GM18868 (cell line): ENCODE data around the gene MYOD1.

Experiments
- ATAC-seq: cut with Tn5 transposase; IDR thresholded peaks from one replicate; pipeline ENCODE4 v1.9.1; 2021; ENCODE audit warnings: mild to moderate bottlenecking, moderate library complexity; ENCODE audit not compliant: unreplicated experiment

The MYOD1 gene

DNA sequence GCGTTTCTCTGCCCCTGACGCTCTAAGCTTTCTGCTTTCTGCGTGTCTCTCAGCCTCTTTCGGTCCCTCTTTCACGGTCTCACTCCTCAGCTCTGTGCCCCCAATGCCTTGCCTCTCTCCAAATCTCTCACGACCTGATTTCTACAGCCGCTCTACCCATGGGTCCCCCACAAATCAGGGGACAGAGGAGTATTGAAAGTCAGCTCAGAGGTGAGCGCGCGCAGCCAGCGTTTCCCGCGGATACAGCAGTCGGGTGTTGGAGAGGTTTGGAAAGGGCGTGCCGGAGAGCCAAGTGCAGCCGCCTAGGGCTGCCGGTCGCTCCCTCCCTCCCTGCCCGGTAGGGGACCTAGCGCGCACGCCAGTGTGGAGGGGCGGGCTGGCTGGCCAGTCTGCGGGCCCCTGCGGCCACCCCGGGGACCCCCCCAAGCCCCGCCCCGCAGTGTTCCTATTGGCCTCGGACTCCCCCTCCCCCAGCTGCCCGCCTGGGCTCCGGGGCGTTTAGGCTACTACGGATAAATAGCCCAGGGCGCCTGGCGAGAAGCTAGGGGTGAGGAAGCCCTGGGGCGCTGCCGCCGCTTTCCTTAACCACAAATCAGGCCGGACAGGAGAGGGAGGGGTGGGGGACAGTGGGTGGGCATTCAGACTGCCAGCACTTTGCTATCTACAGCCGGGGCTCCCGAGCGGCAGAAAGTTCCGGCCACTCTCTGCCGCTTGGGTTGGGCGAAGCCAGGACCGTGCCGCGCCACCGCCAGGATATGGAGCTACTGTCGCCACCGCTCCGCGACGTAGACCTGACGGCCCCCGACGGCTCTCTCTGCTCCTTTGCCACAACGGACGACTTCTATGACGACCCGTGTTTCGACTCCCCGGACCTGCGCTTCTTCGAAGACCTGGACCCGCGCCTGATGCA, at the start of gene MYOD1:
Gene MYOD1 (plus strand): TSS at position 544 of the 910 bp plus-strand sequence. CDS start 212 bp downstream, at position 756.
- ATAC-seq: no peak

DNA sequence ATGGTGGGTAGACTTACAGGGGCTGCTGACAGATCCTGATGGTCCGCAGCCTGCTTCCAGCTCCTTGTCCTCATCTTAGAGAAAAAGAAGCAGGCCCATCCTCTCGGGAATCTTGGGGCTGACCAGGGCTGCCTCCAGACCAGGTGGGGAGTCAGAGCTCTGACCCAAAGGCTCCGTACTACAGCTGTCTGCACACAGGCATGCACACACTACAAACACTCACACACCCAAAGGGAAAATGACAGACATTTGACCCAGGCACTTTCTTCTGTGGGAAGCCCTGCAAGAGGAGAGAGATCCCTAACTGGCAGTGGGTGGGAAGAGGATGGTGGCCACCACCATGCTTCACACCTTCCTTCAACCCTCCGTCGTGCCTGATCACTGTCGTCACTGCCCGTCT, 46.9 kb upstream of the MYOD1 start:
- no peak for ATAC-seq

GRCh38 chr11:17673951-17674350, 45.4 kb upstream of the MYOD1 start:
- no peak for ATAC-seq

DNA sequence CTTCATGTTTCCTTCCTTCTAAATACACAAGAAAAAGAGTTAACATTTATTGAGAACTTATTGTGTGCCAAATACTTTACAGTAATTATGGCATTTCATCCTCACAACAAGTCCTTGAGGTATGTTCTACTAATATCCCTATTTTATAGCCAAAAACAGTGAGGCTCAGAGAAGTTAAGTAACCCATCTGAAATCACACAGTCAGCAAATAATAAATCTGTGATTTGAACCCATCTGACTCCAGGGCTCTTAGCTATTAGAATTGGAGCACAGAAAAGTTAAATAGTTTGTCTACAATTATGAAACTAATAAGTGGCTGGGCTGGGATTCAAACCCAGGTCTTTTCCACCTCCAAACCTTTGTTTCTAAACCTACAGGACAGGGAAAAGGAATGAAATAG, 36.5 kb upstream of the MYOD1 start:
- ATAC-seq: no peak

- no peak for ATAC-seq
Observed at GRCh38 chr11:17683377-17684161, 35.8 kb upstream of the MYOD1 start.

GRCh38 chr11:17684550-17684949, 34.8 kb upstream of the MYOD1 start:
- no peak for ATAC-seq

GRCh38 chr11:17686231-17686980, 33.0 kb upstream of the MYOD1 start:
- ATAC-seq: no peak

- ATAC-seq: no peak
Observed at GRCh38 chr11:17687946-17688670, 31.3 kb upstream of the MYOD1 start.

- ATAC-seq: no peak
Observed at GRCh38 chr11:17691550-17691949, 27.8 kb upstream of the MYOD1 start.

DNA sequence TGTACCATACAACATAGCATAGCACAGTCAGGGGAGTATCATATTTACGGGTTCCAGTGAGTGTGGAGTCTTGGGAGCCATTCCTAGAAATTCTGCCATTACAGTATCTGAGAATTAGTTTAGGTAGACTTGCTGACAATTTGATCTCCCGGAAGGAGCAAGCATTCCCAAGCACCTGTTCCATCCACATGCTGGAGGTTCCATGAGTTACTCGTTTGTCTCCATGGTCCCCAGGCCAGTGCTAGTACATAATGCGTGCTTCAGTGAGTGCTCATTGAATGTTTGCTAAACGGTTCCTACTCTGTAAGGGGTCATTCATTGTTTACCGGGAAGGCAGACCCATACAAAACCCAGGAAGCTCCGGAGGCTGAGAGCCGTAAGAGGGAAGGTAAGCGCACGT, 27.4 kb upstream of the MYOD1 start:
- ATAC-seq: no peak

GRCh38 chr11:17692931-17693330, 26.4 kb upstream of the MYOD1 start:
- no peak for ATAC-seq

DNA sequence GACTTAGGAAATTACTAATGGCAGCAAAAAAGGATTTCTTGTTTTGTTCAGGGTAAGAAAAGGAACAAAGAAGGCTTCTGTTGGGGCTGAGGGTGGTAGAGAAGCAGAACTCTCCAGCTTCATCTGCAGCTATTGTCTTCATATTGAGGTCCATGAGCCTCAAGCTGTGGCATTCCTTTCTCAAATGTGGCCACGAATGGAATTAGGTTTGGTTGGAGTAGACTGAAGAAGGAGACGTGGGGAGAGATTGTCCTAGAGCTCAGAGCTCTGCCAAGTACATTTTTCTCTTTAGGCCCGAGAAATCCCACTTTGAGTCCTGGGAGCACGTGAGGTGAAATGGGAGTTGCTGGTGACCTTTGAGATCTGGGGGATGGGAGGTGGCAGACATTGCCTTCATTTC, 25.8 kb upstream of the MYOD1 start:
- ATAC-seq: no peak

DNA sequence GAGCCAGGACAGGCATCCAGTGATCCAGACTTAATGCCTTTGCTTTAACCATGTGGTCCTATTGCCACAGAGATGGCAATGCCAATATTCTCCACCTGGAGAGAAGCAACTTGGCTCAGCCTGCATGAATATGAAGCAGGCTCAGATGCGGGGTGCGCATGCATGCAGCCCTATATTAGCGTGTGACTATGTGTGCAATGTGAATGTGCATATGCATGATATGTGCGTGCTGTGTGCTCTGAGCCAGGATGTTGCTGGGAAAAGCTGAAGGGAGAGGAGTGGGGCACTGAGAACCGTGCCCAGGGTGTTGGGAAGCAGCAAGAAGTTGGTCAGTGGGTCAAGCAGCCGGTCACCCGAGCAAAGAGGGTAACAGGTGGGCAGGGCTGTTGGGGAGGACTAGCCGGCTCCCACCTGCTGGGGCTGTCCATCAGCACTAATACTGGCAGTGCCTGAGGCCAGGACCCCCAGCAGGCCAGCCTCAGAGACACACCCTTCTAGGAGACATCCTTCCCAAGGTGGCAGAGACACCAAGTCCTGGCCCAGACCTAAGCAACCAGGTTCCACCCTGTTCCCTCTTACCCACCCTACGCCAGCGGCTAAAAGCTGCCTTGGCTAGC, 24.8 kb upstream of the MYOD1 start:
- ATAC-seq: no peak

GRCh38 chr11:17695454-17696441, 23.6 kb upstream of the MYOD1 start:
- ATAC-seq: no peak

GRCh38 chr11:17696741-17697140, 22.6 kb upstream of the MYOD1 start:
- no peak for ATAC-seq

GRCh38 chr11:17697175-17697949, 22.0 kb upstream of the MYOD1 start:
- ATAC-seq: no peak

- no peak for ATAC-seq
Observed at GRCh38 chr11:17699147-17700114, 19.9 kb upstream of the MYOD1 start.
